ENCODE measurements around the gene NCEH1.

DNA sequence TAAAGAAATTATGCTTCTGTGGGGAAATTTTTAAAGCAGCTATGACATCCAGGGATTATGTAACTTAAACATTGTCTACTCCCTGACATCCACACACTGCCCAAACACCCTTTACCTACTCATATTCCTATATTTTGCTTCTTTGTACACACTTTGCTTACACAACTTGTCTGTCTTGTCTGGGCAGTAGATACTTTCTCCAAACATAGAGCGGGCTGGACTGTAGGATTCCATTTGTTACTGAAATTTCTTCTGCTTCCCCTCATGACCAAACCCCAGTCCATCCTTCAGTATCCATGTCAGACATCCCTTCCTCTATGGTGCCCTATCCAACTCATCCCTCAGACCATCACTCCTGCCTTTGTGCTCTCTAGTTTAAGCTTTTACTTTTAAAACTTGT, 19.9 kb downstream of the NCEH1 start:
- TF ChIP-seq, protein P1, sequence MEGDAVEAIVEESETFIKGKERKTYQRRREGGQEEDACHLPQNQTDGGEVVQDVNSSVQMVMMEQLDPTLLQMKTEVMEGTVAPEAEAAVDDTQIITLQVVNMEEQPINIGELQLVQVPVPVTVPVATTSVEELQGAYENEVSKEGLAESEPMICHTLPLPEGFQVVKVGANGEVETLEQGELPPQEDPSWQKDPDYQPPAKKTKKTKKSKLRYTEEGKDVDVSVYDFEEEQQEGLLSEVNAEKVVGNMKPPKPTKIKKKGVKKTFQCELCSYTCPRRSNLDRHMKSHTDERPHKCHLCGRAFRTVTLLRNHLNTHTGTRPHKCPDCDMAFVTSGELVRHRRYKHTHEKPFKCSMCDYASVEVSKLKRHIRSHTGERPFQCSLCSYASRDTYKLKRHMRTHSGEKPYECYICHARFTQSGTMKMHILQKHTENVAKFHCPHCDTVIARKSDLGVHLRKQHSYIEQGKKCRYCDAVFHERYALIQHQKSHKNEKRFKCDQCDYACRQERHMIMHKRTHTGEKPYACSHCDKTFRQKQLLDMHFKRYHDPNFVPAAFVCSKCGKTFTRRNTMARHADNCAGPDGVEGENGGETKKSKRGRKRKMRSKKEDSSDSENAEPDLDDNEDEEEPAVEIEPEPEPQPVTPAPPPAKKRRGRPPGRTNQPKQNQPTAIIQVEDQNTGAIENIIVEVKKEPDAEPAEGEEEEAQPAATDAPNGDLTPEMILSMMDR (IDR thresholded peaks at IDR 0.05): no peak
- TF ChIP-seq EP300 (IDR thresholded peaks at IDR 0.05): no peak
